OCI-LY1 (cell line): ENCODE results near the gene FBXO8.

Experiments
- H2AFZ ChIP-seq: fragments of 200-600 bp; sonication (generic), shearing (Covaris generic); 2 replicates; pipeline ENCODE4 v1.6.0; 2014; ENCODE audit warnings: antibody characterized with exemption, mild to moderate bottlenecking, low read length
- H3F3A ChIP-seq: fragments of 200-600 bp; sonication (generic), shearing (Covaris generic); 2 replicates; pipeline ENCODE4 v1.6.0; 2014; ENCODE audit warnings: mild to moderate bottlenecking, antibody characterized with exemption, low read length, moderate library complexity; ENCODE audit not compliant: insufficient read depth
- H3K27ac ChIP-seq: fragments of 200-600 bp; sonication (generic); 2 replicates; pipeline ENCODE4 v1.5.1; 2014; ENCODE audit warnings: low read length, mixed run types, mild to moderate bottlenecking, low read depth; ENCODE audit not compliant: poor library complexity, severe bottlenecking
- H3K27me3 ChIP-seq: fragments of 200-600 bp; sonication (generic); 2 replicates; pipeline ENCODE4 v1.6.0; 2014; ENCODE audit warnings: antibody characterized with exemption, mild to moderate bottlenecking, low read length, moderate library complexity; ENCODE audit not compliant: insufficient read depth
- H3K36me3 ChIP-seq: fragments of 200-600 bp; sonication (generic); 2 replicates; pipeline ENCODE4 v1.6.1; 2014; ENCODE audit warnings: mild to moderate bottlenecking, antibody characterized with exemption, low read length, moderate library complexity, mixed read lengths; ENCODE audit not compliant: insufficient read depth
- H3K4me1 ChIP-seq: fragments of 200-600 bp; sonication (generic); 2 replicates; pipeline ENCODE4 v1.5.1; 2014; ENCODE audit warnings: mild to moderate bottlenecking, low read length, moderate library complexity; ENCODE audit not compliant: insufficient read depth, severe bottlenecking
- H3K4me2 ChIP-seq: fragments of 200-600 bp; sonication (generic), shearing (Covaris generic); 2 replicates; pipeline ENCODE4 v1.6.1; 2014; ENCODE audit warnings: low read length
- H3K4me3 ChIP-seq: fragments of 200-600 bp; sonication (generic); 2 replicates; pipeline ENCODE4 v1.5.1; 2014; ENCODE audit warnings: low read length, low read depth, mild to moderate bottlenecking, mixed read lengths; ENCODE audit not compliant: poor library complexity, severe bottlenecking
- H3K79me2 ChIP-seq: fragments of 200-600 bp; shearing (Covaris generic); 2 replicates; pipeline ENCODE4 v1.6.1; 2016; ENCODE audit warnings: mixed run types, low read length, mixed read lengths; ENCODE audit not compliant: insufficient read depth
- H3K9ac ChIP-seq: fragments of 200-600 bp; sonication (generic), shearing (Covaris generic); 2 replicates; pipeline ENCODE4 v1.6.1; 2014; ENCODE audit warnings: mild to moderate bottlenecking, low read length, mixed read lengths
- H3K9me2 ChIP-seq: fragments of 200-600 bp; sonication (generic), shearing (Covaris generic); 2 replicates; pipeline ENCODE4 v1.6.1; 2014; ENCODE audit warnings: low read depth, mild to moderate bottlenecking, low read length, mixed read lengths
- H3K9me3 ChIP-seq: fragments of 200-600 bp; shearing (Covaris generic); 2 replicates; pipeline ENCODE4 v1.6.1; 2014; ENCODE audit warnings: low read length, mixed read lengths
- H4K20me1 ChIP-seq: fragments of 200-600 bp; sonication (generic), shearing (Covaris generic); 2 replicates; pipeline ENCODE4 v1.6.0; 2016; ENCODE audit warnings: mild to moderate bottlenecking, low read length; ENCODE audit not compliant: insufficient read depth
- EZH2 ChIP-seq: fragments of 200-600 bp; sonication (generic), shearing (Covaris generic); IDR thresholded peaks from 2 replicates; pipeline ENCODE4 v1.8.0; 2017; ENCODE audit warnings: borderline replicate concordance, mixed run types, mild to moderate bottlenecking, antibody characterized with exemption, low read length, moderate library complexity, mixed read lengths
- TF ChIP-seq, protein P1 (sequence below): fragments of 200-600 bp; sonication (generic), shearing (Covaris generic); IDR thresholded peaks from 2 replicates; pipeline ENCODE4 v1.5.1; 2017; ENCODE audit warnings: mild to moderate bottlenecking, antibody characterized with exemption, low read length, moderate library complexity, mixed read lengths

FBXO8 gene

DNA sequence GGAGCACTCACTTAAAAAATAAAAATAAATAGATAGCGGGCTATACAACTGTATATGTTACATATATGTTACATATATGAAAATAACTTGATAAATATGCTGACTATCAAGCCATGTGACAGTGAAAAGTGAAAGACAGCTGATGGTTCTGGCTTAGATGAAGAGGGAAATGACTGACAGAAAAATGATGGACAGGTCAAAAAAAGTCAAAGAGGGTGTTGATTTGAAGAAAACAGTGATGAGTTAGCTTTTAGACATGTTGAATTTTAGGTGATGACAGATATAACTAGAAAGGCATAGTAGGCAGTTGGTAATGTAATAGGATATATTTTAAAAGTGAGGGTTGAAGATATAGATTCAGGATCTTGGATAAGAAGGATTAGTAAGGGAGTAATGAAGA, 37.8 kb downstream of the FBXO8 start:
- no peaks in the 10 kb centered on the region for H3F3A ChIP-seq
- H3K4me1 ChIP-seq = no peaks in the 10 kb centered on the region
- H3K4me3 ChIP-seq = no peak overlapping the region
- no peaks in the 10 kb centered on the region for H4K20me1 ChIP-seq
- H3K4me2 ChIP-seq = no peak overlapping the region
- no peak overlapping the region for H3K27ac ChIP-seq
- peaks cover 3% of the 10 kb centered on the region; the same call in 1 of the 2 replicates for H3K36me3 ChIP-seq
- no peaks in the 10 kb centered on the region for H3K9me3 ChIP-seq
- H3K9me2 ChIP-seq = no peaks in the 10 kb centered on the region
- H3K79me2 ChIP-seq = no peaks in the 10 kb centered on the region
- TF ChIP-seq EZH2 = no peak
- TF ChIP-seq, protein P1, sequence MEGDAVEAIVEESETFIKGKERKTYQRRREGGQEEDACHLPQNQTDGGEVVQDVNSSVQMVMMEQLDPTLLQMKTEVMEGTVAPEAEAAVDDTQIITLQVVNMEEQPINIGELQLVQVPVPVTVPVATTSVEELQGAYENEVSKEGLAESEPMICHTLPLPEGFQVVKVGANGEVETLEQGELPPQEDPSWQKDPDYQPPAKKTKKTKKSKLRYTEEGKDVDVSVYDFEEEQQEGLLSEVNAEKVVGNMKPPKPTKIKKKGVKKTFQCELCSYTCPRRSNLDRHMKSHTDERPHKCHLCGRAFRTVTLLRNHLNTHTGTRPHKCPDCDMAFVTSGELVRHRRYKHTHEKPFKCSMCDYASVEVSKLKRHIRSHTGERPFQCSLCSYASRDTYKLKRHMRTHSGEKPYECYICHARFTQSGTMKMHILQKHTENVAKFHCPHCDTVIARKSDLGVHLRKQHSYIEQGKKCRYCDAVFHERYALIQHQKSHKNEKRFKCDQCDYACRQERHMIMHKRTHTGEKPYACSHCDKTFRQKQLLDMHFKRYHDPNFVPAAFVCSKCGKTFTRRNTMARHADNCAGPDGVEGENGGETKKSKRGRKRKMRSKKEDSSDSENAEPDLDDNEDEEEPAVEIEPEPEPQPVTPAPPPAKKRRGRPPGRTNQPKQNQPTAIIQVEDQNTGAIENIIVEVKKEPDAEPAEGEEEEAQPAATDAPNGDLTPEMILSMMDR = no peak
- no peak overlapping the region for H3K9ac ChIP-seq
- H2AFZ ChIP-seq = no peak overlapping the region
- H3K27me3 ChIP-seq = no peaks in the 10 kb centered on the region

DNA sequence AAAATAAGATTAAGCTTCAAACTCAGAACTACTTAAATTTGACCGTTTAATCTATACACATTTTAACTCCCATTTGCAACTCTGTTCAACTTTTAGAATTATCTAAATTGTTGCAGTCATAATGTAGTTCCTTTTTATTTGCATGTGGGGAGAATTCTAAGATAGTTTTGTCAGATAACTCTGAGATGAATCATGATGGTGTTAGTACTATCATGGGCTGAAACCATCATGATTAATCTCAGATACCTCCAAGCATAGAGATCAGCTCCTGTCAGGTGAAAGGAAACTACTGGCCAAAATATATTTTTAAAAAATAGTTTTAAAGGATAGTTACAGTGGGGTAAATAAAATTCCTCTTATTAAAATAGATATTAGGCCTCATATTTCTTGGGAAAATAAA, 39.0 kb downstream of the FBXO8 start:
- Histone ChIP-seq H3K9me3 (no peaks in the 10 kb centered on the region), H3K79me2 (no peaks in the 10 kb centered on the region), H3K4me3 (no peak overlapping the region), H3K27ac (no peak overlapping the region), H2AFZ (no peak overlapping the region), H3F3A (no peaks in the 10 kb centered on the region), H3K9me2 (no peaks in the 10 kb centered on the region), H3K9ac (no peak overlapping the region), H3K4me2 (no peak overlapping the region), H3K4me1 (no peaks in the 10 kb centered on the region), H4K20me1 (no peaks in the 10 kb centered on the region), H3K27me3 (no peaks in the 10 kb centered on the region), H3K36me3 (peaks cover 7% of the 10 kb centered on the region; the same call in 1 of the 2 replicates)
- TF ChIP-seq, protein P1 = no peak
- TF ChIP-seq EZH2 = no peak

GRCh38 chr4:174241162-174241561, 42.3 kb downstream of the FBXO8 start:
- no peaks in the 10 kb centered on the region for H3K9me2 ChIP-seq

More at GRCh38 chr4:174241162-174241561, 42.3 kb downstream of the FBXO8 start:
- Histone ChIP-seq H3K79me2 (no peaks in the 10 kb centered on the region), H2AFZ (no peak overlapping the region), H3K9ac (no peak overlapping the region), H3K4me1 (no peaks in the 10 kb centered on the region), H3K4me2 (no peak overlapping the region), H3F3A (no peaks in the 10 kb centered on the region), H3K9me3 (no peaks in the 10 kb centered on the region), H3K36me3 (peaks cover 7% of the 10 kb centered on the region; the same call in 1 of the 2 replicates), H3K27ac (no peak overlapping the region), H3K4me3 (no peak overlapping the region), H4K20me1 (no peaks in the 10 kb centered on the region), H3K27me3 (no peaks in the 10 kb centered on the region)
- no peak for TF ChIP-seq EZH2
- TF ChIP-seq, protein P1 = no peak
